ENCODE results near the gene RBM23.
"Not testable (repeated sequence)": the region's sequence is repeated elsewhere in the genome, so short reads cannot be mapped to it uniquely, and the experiment has no call there.

Gene RBM23

DNA sequence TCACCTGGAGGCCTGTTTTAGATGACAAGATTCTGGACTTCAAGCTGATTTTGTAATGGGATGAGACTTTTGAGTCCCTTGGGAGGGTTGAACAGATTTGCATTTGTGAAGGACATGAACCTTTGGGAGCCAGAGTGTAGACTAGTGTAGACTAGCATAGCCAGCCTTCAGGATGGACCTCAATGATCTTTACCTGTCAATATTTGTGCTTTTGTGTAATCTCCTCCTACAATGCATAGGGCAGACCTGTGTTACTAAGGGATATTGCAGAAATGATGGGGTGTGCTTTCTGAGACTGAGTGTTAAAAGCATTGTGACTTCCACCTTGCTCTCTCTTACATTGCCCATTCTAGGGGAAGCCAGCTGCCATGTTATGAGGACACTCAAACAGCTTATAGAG, 57.3 kb downstream of the RBM23 start:
- DNase-seq, result no peak

GRCh38 chr14:22860377-22860776, 58.6 kb downstream of the RBM23 start:
- DNase-seq, result not testable (repeated sequence)

- no peak for DNase-seq
Measured at GRCh38 chr14:22856428-22856827, 62.5 kb downstream of the RBM23 start.

- DNase-seq, result no peak
Measured at GRCh38 chr14:22854963-22855724, 63.8 kb downstream of the RBM23 start.

DNA sequence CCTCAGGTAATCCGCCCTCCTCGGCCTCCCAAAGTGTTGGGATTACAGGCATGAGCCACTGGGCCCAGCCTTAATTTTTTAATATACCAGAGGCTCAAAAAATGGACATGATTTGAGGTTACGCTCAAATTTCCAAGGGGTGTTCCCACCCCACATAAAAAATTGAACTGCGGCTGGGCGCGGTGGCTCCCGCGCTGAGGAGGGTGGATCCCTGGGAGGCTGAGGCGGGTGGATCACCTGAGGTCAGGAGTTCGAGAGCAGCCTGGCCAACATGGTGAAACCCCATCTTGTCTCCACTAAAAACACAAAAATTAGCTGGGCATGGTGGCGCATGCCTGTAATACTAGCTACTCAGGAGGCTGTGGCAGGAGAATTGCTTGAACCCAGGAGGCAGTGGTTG, 64.7 kb downstream of the RBM23 start:
- DNase-seq, result not testable (repeated sequence)

GRCh38 chr14:22852940-22853767, 65.8 kb downstream of the RBM23 start:
- peak; percentile 85 for DNase-seq

DNA sequence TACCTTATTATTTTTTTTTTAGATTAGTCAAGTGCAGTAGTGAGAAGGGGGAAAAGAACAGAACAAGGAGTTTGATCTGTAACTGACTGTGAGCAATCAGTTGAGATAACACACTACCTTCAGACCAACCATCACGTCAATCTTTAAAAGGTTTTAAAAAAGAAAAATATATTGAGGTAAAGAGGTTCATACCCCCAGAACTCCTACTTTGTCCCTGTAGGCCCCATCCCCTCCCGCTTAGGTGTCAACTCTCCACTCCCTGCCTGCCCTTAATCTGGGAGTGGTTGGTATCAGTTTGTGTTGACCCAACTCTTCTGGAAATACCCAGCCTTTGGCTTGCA, 66.4 kb downstream of the RBM23 start:
- no peak for DNase-seq

DNA sequence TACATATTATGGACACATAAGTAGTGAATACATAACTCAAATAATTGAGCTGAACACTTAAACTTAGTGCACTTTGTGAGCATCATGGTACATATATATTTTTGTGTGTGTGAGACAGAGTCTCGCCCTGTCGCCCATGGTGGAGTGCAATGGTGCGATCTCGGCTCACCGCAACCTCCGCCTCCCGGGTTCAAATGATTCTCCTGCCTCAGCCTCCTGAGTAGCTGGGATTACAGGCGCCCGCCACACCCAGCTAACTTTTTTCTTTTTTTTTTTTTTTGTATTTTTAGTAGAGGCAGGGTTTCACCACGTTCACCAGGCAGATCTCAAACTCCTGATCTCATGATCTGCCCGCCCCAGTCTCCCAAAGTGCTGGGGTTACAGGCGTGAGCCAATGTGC, 66.8 kb downstream of the RBM23 start:
- DNase-seq, result not testable (repeated sequence)

GRCh38 chr14:22850944-22851764, 67.8 kb downstream of the RBM23 start:
- no peak for DNase-seq

DNA sequence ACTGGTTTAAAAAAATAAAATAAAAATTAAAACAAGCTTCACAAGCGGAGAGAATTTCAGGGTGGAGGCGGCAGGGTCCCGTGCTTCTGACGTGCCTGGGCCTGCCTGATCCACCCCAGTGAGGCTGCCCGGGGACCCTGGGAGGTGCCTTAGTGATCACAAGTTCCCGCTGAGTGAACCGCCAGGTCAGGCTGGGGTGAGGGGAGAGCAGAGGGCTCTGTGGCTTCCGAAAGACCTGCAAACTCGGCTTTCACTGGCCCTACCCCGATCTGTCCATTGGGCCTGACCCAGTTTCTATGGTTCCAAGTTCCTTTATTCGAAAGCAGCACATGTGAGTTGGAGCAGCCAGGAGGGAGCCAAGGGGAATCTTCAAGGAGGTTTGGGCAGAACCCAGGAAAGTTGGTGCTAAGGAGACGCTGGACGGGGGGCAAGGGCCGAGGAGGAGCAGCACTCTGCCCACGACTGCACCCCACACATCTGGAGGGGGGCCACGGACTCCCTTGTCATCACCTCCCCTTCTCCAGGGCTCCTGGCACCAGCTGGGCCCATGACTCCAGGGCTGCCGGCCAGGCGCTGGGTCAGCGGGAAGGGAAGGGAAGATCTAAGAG, 69.6 kb downstream of the RBM23 start:
- DNase-seq, result no peak

DNA sequence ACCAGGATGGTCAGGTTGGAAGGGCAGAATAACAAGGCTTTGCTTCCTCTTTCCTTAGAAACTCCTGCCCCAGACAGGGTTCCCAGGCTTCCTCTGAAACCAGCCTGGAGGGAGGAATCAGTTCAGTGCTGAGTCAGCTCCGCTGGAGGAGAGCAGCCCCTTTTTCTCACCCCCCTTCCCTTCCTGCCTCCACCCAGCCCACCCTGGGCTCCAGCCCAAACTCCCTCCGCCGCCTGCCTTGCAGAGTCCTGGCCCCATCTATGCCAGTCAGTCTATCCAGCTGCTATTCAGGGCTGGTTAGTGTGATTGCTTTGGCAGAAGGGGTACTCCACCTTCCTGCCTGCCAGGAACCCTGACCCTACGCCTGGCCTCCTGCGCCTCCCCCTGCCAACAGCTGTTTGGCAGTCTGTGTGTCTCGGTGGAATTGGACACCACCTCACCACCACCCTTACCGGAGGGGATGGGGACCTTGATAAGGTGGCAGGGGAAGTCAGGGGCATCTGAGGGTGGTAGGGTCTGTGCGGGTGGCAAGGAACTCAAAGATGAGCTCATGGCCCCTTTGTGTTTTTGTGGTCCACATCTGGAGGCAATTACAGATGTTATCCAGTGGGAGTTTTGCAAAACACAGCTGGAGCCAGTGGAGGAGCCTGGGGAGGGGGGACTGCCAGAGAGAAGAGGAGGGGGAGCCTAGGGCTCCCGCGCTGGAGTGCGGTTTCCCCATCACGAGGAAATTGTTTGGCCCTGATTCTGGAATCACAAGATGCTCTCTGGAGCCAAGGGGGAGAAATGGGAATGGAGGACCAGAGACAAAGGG, 70.4 kb downstream of the RBM23 start:
- DNase-seq, result peak; percentile 58

DNA sequence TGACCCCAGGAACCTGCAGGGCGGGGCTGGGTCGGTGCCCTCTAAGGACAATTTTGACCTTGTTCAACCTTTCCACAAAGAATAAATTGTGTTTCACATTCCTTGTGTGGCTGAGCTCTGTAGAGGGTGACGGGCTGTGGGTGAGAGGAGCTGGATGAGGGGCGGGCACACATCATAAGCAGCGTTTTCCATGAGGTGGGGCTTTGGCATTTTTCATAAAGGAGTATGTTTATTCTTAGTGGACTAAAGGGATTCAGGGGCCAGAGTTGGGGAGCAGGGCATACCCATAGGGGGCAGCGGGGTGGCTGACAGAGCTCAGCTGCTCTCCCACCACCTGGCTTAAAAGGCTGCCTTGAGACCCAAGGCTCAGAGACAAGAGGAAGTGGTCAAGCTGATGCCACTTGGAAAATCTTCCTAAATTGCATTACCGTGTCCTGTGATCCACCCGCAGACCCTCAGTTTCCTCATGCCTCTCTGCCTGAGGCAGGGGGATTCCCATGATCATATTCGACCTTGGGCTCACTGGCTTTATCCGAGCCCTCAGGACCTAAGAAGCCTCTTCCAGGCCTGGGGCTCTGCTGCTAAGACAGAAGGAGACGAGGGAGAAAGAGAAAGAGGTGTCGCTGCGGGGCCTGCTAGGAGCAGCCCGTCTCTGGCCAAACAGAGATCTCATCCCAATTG, 71.1 kb downstream of the RBM23 start:
- DNase-seq, result no peak

- no peak for DNase-seq
Measured at GRCh38 chr14:22846811-22847307, 72.1 kb downstream of the RBM23 start.

DNA sequence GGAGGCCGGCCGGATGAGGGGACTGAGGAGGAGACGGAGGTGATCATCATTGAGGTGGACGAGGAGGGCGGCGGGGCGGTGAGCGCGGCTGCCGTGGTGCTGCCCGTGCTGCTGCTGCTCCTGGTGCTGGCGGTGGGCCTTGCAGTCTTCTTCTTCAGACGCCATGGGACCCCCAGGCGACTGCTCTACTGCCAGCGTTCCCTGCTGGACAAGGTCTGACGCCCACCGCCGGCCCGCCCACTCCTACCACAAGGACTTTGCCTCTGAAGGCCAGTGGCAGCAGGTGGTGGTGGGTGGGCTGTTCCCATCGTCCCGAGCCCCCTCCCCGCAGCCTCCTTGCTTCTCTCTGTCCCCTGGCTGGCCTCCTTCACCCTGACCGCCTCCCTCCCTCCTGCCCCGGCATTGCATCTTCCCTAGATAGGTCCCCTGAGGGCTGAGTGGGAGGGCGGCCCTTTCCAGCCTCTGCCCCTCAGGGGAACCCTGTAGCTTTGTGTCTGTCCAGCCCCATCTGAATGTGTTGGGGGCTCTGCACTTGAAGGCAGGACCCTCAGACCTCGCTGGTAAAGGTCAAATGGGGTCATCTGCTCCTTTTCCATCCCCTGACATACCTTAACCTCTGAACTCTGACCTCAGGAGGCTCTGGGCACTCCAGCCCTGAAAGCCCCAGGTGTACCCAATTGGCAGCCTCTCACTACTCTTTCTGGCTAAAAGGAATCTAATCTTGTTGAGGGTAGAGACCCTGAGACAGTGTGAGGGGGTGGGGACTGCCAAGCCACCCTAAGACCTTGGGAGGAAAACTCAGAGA, 72.9 kb downstream of the RBM23 start:
- DNase-seq, result no peak

GRCh38 chr14:22845103-22845394, 73.9 kb downstream of the RBM23 start:
- no peak for DNase-seq

DNA sequence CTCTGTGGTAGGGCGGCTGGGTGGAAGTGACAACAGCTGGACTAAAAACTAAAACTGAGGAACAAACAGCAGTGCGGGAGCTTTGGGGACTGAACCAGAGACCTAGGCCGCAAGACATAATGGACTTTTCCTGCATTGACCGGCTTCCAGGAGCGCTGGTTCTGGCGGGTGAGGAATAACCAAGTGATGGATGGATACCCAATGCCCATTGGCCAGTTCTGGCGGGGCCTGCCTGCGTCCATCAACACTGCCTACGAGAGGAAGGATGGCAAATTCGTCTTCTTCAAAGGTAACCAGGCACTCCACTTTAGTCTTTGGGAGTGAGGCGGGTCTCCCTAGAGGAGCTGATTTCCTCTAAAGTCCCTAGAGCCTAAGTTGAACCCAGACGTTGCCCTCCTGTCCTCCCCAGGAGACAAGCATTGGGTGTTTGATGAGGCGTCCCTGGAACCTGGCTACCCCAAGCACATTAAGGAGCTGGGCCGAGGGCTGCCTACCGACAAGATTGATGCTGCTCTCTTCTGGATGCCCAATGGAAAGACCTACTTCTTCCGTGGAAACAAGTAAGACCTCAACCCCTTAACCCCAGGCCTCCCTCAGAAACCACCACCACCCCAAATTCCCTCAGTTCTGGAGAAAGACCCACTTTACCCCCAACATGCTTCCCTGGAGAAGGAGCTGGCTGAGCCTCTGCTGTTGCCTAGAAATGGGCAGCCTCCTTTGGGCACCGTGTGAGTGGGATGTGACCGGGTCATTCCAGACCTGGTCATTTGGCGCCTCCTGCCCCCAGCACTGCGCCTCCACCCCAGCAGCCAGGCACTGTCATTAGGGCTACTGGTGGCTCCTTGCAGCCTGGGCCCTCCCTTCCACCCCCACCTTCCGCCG, 74.5 kb downstream of the RBM23 start:
- no peak for DNase-seq
